ENCODE data around the gene CEP55.

The CEP55 gene

GRCh38 chr10:93462881-93463280, 33.5 kb upstream of the CEP55 start:
- H3K27ac ChIP-seq: no peak overlapping the region
- no peak for TF ChIP-seq CTCF (IDR thresholded peaks at IDR 0.05)
- no peak for TF ChIP-seq ZFX (IDR thresholded peaks at IDR 0.05; ENCODE audit: borderline replicate concordance)

DNA sequence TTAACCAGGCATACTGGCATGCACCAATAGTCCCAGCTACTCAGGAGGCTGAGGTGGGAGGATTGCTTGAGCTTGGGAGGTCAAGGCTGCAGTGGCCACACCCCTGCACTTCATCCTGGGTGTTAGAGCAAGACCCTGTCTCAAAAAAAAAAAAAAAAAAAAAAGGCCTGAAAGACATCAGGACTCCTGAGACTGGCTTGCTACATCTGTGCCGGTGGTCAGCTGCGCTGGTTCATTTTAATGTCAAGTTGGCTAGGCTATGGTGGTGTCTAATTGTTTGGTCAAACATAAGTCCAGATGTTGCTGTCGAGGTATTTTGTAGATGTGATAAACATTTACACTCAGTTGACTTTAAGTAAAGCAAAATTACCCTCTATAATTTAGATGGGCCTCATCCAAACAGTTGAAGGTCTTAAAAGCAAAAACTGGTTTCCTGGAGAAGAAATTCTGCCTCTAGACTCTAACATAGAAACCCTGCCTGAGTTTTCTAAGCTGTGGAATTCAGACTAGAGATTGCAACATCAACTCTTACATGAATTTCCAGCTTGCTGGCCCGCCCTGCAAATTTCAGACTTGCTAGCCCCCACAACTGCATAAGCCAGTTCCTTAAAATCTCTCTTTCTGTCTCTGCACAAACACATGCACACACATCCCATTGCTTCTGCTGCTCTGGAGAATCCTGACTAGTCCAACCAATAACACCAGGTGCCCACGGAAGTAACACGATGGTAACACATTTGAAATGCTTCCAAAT, 32.5 kb upstream of the CEP55 start:
- no peak overlapping the region for H3K27ac ChIP-seq
- TF ChIP-seq ZFX (IDR thresholded peaks at IDR 0.05; ENCODE audit: borderline replicate concordance): no peak
- no peak for TF ChIP-seq CTCF (IDR thresholded peaks at IDR 0.05)

GRCh38 chr10:93464776-93465388, 31.5 kb upstream of the CEP55 start:
- peak overlapping the region; percentile 98 for H3K27ac ChIP-seq
- TF ChIP-seq ZFX (IDR thresholded peaks at IDR 0.05; ENCODE audit: borderline replicate concordance) (no peak), CTCF (IDR thresholded peaks at IDR 0.05) (no peak)

DNA sequence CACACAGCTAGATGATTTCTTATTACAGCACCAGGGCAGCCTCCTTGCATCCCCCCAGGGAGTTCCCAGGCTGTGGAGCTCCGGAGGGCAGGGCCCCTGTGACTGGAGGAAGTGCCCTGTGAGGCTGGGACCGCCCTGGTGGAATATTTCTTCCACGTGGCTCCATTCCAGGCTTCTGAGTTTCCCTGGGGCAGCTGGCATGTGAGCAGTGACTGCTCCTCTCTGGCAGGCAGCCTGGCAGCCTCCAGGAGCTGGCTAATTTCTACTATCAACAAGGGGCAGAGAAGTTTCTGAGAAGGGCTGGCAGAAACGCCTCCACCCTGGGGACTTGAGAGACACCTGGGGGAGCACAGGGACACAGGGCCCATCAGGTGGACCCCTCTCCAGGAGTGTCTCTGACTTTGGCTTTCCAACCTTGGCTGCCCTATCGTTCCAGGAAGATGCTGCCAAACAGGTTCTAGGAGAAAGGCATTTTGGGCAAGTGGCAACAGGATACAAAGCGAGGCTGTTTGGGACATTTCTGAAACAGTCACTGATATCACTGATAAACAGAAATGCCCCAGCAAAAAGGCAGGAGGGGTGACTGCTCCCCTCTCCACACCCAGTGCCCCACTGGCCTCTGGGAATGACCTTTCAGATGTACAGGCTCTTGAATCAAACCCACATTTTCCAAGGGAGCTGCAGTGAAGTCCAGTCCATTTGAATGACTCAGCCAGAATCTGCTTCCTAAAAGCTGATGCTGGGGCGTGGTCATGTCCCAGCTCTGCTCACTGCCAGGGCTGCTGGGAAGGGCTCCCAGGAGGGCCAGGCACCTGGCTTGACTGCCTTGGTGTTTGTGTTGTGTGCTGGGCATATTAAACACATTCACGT, 30.4 kb upstream of the CEP55 start:
- peak overlapping the region; percentile 98 for H3K27ac ChIP-seq
- TF ChIP-seq ZFX (IDR thresholded peaks at IDR 0.05; ENCODE audit: borderline replicate concordance) (no peak), CTCF (IDR thresholded peaks at IDR 0.05) (no peak)

DNA sequence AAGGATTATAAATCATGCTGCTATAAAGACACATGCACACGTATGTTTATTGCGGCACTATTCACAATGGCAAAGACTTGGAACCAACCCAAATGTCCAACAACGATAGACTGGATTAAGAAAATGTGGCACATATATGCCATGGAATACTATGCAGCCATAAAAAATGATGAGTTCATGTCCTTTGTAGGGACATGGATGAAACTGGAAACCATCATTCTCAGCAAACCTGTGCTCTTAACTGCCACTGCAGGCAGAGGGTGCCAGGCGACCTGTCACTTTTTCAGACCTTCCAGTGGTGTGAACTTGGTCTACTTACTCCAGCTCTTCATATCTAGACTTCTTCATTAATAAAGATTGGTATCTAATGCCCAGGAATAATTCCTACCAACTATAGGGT, 28.8 kb upstream of the CEP55 start:
- peak overlapping the region; percentile 98; the same call in 1 of the 2 replicates for H3K27ac ChIP-seq

GRCh38 chr10:93468461-93469213, 27.8 kb upstream of the CEP55 start:
- 0 out of 2 replicates have a peak overlapping the region, but pooled peaks have one; percentile 2 for H3K27ac ChIP-seq
- TF ChIP-seq ZFX (IDR thresholded peaks at IDR 0.05; ENCODE audit: borderline replicate concordance): no peak
- no peak for TF ChIP-seq CTCF (IDR thresholded peaks at IDR 0.05)

- no peak for TF ChIP-seq CTCF (IDR thresholded peaks at IDR 0.05)
- TF ChIP-seq ZFX (IDR thresholded peaks at IDR 0.05; ENCODE audit: borderline replicate concordance): no peak
- no peak overlapping the region for H3K27ac ChIP-seq
Measured at GRCh38 chr10:93469454-93469853, 27.0 kb upstream of the CEP55 start.
